Putamen (tissue), 1 donor: ENCODE results near the gene PCGF3.
A peak's percentile ranks its signal among the peaks of the same experiment; 100 is the strongest.
"Not testable (repeated sequence)": the region's sequence is repeated elsewhere in the genome, so short reads cannot be mapped to it uniquely, and the experiment has no call there.

Source experiments
- DNase-seq: peaks from one replicate; pipeline ENCODE4 v3.0.0-alpha.2; 2016; ENCODE audit warnings: low spot score

The PCGF3 gene

DNA sequence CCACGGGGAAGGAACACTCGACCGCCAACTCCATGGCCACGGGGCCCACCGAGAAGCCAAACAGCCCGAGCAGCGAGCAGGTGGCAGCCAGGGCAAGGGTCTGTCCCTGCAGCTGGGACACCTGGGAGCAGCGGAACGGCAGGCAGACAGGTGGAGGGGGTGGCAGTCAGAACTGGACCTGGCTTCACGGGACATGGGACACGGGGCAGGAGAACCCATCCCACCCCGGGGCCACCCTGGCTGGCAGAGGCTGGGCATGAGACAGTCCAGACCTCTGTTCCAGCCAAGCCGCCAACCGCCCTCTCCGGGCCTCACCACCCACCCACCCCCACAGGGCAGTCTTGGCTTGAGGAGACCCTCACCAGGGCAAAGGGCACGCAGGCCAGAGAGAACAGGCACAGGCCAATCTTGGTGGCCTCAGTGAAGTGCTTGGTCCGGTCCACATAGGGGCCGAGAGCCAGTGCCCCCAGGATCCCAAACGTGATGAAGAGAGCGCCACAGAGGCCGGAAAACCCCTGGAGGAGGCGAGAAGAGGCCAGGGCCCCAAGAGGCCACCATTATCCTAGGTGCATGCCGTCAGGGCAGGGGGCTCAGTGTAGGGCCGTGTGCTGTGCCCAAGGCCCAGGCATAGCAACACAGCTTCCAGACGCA, 22.3 kb upstream of the PCGF3 start:
- DNase-seq = no peak

GRCh38 chr4:683982-684622, 21.5 kb upstream of the PCGF3 start:
- peak; percentile 46 for DNase-seq

- no peak for DNase-seq
These were observed 20.9 kb upstream of the PCGF3 start for GRCh38 chr4:684623-685327.

DNA sequence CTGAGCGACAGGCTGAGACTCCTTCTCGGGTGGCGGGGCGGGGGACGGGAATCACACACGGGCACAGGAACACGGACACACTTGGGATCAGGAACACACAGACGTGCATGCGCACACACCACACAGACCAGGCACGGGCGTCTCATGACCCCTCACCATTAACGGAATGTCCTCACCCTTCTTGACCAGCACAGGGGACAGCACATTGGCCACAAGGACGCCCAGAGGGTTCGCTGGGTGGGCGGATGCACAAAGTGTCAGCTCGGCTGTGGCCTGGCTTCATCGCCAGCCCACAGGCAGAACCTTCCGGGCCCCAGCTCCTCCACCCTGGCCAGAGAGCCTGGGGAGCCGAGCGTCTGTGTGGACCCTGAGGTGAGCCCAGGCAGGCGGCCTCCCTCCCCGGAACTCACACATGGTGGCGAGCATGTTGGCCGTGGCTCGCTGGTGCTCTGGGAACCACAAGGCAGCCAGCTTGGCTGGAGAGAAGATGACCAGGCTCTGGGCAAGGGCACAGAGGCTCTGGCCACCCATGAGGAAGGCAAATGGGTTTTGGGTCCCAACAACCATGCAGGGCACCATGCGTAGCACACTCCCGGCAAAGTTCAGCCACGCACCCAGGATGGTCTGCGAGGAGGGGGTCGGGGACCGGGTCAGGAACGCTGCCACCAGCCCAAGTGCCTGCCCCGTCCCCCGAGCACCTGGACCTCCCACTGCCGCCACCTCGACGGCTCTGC, 19.8 kb upstream of the PCGF3 start:
- no peak for DNase-seq

DNA sequence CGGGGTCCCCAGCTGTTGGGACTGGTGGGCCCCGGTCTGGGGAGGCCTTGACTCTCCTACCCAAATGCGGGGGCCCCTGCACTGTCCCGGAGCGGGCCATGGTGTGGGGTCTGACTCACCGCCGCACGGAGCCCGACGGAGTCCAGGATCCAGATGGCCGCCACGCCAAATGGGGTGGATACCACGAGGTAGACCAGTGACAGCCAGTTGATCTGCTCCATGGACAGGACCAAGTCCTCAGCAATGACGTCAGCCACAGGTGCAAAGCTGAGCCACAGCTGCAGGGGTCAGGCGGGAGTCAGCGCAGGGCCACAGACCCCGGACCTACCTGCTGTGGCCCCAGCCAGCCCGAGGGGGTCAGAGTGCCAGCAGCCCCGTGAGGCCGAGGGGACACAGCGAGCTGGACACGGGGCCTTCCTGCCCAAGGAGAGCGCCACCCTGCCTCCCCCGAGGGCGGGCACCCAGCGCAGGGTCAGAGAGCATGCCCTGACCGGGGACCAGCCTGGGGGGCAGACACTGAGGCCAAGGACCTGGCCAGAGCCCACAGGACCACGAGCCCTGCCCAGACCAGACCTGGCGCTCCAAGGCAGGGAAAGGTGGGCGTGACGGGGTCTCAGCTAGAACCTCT, 19.1 kb upstream of the PCGF3 start:
- DNase-seq = no peak

GRCh38 chr4:687048-687970, 18.3 kb upstream of the PCGF3 start:
- no peak for DNase-seq

- no peak for DNase-seq
These were observed 17.4 kb upstream of the PCGF3 start for GRCh38 chr4:687971-688853.

DNA sequence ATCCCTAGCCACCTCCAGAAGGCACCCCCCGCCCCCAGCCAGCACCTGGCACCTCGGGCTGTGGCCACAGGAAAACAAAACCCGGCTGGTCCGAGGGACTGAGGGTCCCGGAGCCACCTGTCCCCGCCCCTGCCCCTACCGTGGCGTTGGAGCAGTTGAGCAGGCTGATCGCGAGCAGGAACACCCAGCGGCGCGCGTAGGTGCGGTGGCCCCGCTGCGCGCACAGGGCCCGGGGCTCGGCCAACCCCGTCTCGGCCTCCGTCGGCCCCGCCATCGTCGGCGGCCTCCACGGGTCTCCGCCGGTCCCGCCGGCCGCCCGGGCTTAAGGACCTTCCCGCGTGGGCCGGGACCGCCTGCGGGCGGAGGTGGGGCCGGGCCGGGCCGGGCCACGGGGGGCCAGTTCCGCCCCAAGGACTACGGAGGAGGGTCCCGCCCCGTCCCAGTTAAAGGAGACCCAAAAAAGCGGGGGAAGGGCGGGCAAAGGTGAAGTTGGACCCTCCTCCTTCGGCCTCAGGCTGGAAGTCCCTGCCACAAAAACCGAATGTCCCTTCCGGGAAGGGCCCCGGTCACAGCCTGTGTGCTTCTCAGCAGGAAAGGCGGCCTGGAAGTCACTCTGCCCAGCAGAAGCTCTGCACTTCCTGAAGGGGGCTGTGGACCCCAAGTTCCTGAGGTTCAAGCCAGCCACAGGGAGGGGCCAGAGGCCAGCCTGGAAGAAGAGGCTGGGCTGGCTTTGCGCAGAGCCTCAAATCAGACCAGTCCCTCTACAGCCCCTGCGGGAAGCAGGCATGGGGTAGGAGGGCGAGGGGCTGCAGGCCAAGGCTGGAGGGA, 16.6 kb upstream of the PCGF3 start, which contains the start of gene SLC49A3:
Gene SLC49A3 (minus strand): TSS at position 298 of the 828 bp plus-strand sequence. CDS start 24 bp downstream, at position 274.
- DNase-seq = no peak

DNA sequence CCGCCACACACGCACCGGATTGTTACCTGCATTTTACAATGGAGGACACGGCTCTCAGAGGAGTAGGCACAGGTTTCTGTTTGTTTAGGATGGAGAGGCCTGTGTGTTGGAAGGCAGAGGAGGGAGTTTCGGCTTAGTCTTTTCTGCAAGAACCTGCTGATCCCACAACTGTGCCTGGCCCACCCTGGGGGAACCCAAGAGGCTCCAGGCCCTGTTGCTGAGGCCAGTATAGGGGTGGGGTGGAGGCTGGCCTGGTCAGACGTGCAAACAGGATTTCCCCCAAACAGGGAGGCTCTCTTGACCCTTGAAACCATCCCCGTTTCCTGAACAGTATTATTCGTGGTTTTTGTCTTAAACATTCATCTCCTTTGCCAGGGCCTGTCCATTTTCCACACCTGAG, 15.9 kb upstream of the PCGF3 start:
- no peak for DNase-seq

DNA sequence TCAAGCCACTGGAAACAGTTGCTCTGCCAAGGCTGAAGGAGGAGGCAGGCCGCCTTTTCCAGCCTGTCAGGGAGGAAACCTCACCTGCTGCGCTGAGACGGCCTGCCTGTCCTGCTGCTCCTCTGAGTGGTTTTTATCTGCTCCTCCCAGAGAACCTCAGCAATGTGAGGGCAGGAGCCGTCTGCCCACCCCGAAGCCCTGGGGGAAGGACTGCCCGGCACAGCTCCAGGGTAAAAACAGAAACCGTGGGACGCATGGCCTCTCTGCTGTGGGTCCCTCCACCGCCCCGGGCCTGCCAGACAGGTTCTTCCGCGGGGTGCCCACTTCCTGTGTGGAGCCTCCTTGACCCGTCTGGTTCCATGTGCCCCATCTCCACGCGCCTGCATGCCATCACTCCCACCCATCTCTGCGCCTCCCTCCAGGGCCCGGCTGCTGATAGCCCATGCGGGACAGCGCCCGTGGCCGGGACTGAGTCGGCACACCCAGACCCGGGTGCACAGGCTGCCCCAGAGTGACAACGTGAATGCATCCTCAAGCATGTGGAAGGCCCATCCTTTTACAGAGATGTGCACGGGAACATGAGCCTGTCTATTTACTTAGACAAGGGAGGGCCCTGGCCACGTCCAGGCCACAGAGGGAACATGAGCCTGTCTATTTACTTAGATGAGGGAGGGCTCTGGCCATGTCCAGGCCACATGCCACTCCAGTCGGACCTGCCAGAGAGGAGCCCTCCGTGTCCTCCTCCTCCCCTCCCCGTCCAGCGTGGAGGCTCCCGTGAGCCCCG, 12.7 kb upstream of the PCGF3 start:
- no peak for DNase-seq

DNA sequence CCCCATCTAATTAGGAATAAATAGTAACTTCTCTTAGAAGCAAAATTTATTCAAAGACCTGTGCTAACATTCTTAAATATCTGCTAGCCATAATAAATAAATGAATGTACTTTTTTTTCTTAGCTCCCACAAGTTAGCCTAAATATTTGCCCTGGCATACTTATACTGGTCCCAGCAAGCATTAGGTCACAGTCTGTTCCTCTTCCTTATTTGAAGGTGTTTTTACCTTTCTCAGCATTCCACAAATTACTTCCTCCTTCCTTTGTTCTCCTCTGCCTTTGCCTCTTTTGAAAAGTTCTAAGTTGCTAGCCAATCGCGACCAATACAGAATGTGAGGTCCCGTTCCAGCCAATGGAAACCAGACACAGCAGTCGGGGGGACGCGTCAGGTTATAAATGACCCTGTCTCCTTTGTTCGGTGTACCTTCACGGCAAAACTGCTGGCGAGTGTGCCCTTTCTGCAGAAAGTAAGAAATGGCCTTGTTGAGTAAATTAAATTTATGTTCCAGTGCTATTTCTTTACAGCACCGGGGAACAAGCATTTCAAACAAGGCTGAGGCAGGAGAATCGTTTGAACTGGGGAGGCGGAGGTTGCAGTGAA, 11.2 kb upstream of the PCGF3 start:
- not testable (repeated sequence) for DNase-seq

GRCh38 chr4:699816-700580, 5.6 kb upstream of the PCGF3 start:
- no peak for DNase-seq

GRCh38 chr4:700587-701264, 4.9 kb upstream of the PCGF3 start:
- no peak for DNase-seq

DNA sequence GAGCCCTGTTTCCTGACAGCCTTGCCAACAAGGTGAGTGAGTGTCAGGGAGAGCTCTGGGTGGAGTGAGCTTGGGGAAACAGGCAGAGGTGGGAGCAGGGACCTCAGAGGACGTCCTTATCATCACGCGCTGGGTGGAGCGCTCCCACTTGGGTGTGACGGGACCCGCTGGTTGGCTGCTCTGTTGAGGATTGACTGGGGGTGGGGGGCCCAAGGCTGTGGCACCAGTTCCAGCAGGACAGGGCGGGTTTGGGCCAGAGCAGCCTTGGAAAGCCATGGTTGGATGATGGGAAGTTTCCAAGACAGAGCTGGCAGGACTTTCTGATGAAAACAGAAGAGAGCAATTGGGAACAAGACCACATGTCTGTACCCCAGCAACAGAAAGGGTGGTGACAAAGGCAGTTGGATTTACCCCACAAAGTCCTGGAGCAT, 3.0 kb upstream of the PCGF3 start:
- DNase-seq = no peak

GRCh38 chr4:703336-704197, 2.1 kb upstream of the PCGF3 start:
- no peak for DNase-seq
